ENCODE results near the gene SEPTIN1.
"Not testable (repeated sequence)": the region's sequence is repeated elsewhere in the genome, so short reads cannot be mapped to it uniquely, and the experiment has no call there.

The SEPTIN1 gene

DNA sequence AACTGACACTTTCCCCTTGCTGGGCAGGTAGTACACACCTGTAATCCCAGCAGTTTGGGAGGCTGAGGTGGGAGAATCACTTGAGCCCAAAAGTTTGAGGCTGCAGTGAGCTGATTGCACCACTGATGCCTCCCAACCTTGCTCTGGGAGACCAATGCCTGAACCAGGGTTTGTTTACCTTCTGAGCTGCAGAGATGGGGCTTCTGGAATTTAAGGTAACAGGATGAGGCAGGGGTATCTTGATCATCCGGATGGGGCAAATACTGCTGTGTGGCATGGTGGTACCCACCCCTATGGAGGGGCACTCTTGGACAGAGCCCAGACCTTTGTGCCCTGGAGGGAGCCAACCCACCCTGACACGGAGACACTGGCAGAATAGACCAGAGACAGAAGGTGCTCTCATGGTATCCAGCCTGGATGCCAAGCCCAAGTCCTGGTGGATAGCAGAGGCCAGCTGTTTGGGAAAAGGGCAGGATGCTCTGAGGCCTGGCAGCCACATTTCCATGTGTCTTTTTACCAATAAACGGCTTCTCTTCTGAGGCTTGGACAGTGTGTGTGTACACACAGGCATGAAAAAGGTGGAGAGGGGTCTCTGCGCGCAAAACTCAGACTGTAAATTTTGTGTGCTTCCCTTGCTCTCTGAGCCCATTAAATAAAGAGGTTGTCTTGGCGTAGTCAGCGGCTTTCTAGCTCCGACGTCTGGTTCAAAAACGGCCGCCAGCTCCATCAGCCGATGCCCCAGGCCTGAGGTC, 17.2 kb upstream of the SEPTIN1 start:
- no peak overlapping the region for H3K4me3 ChIP-seq (ENCODE audit: low read depth, low read length)
- no peak for DNase-seq (ENCODE audit: low read depth)
- TF ChIP-seq, protein P1, sequence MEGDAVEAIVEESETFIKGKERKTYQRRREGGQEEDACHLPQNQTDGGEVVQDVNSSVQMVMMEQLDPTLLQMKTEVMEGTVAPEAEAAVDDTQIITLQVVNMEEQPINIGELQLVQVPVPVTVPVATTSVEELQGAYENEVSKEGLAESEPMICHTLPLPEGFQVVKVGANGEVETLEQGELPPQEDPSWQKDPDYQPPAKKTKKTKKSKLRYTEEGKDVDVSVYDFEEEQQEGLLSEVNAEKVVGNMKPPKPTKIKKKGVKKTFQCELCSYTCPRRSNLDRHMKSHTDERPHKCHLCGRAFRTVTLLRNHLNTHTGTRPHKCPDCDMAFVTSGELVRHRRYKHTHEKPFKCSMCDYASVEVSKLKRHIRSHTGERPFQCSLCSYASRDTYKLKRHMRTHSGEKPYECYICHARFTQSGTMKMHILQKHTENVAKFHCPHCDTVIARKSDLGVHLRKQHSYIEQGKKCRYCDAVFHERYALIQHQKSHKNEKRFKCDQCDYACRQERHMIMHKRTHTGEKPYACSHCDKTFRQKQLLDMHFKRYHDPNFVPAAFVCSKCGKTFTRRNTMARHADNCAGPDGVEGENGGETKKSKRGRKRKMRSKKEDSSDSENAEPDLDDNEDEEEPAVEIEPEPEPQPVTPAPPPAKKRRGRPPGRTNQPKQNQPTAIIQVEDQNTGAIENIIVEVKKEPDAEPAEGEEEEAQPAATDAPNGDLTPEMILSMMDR (IDR thresholded peaks at IDR 0.05; ENCODE audit: control insufficient read depth, extremely low read depth, insufficient read depth), result no peak

DNA sequence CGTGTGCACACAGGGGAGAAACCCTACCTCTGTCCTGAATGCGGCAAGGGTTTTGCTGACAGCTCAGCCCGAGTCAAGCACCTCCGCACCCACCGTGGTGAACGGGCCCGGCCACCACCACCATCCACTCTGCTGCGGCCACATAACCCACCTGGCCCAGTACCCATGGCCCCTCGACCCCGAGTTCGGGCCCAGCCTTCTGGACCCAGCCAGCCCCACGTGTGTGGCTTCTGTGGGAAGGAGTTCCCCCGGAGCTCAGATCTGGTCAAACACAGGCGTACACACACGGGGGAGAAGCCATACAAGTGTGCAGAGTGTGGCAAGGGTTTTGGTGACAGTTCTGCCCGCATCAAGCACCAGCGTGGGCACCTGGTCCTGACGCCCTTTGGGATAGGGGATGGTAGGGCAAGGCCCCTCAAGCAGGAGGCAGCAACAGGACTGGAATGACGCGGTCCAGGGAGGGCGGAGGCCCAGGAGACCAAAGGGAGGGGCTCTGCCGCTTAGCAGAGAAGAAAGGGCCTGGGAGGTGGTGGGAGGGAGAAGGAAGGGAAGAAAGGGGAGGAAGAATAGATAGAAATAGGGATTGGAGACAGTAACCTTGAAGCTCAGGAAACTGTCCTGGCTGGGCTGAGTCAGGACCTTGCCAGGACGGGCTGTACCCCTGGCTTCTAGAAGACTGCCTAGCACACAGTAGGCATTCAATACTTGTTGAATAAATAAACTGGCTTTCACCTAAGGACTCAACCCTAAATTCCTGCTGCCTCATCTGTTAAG, 16.5 kb upstream of the SEPTIN1 start:
- no peak overlapping the region for H3K4me3 ChIP-seq (ENCODE audit: low read depth, low read length)
- no peak for DNase-seq (ENCODE audit: low read depth)

DNA sequence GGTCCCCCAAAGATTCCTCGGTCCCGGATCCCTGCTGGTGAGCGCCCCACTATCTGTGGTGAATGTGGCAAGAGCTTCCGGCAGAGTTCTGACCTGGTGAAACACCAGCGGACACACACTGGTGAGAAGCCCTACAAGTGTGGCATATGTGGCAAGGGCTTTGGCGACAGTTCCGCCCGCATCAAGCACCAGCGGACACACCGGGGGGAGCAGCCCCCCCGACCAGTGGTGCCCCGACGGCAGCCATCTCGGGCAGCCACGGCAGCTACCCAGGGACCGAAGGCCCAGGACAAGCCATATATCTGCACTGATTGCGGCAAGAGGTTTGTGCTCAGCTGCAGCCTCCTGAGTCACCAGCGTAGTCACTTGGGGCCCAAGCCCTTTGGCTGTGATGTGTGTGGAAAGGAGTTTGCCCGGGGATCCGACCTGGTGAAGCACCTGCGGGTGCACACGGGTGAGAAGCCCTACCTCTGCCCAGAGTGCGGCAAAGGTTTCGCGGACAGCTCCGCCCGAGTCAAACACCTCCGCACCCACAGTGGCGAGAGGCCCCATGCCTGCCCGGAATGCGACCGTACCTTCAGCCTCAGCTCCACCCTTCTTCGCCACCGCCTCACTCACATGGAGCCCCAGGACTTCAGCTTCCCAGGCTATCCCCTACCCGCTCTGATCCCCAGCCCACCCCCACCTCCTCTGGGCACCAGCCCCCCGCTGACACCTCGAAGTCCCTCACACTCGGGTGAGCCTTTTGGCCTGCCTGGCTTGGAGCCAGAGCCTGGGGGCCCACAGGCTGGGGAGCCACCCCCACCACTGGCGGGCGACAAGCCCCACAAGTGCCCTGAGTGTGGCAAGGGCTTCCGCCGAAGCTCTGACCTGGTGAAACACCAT, 15.7 kb upstream of the SEPTIN1 start:
- TF ChIP-seq, protein P1 (IDR thresholded peaks at IDR 0.05; ENCODE audit: control insufficient read depth, extremely low read depth, insufficient read depth), result no peak
- DNase-seq (ENCODE audit: low read depth), result no peak
- H3K4me3 ChIP-seq (ENCODE audit: low read depth, low read length), result no peak overlapping the region

More for the DNA sequence above, 16.5 kb upstream of the SEPTIN1 start:
- TF ChIP-seq, protein P1 (IDR thresholded peaks at IDR 0.05; ENCODE audit: control insufficient read depth, extremely low read depth, insufficient read depth), result no peak

DNA sequence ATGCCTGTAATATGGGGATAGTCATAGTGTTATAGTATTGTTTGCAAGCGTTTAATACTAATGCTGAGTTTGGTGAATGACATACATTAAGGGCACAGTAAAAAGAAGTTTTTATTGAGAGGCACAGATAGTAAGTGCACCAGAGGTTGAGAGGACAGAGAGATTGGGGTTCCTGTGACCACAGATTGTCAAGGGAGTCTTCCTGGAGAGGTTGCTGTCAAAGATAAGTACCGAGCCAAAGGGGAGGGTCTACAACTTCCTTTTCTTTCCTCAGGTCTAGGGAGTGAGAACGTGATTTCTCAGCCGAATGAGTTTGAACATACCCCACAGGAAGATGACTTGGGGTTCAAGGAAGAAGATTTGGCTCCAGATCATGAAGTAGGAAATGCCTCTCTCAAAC, 14.7 kb upstream of the SEPTIN1 start:
- H3K4me3 ChIP-seq (ENCODE audit: low read depth, low read length), result peak overlapping the region; percentile 60; the same call in 1 of the 2 replicates
- no peak for DNase-seq (ENCODE audit: low read depth)
- TF ChIP-seq, protein P1 (IDR thresholded peaks at IDR 0.05; ENCODE audit: control insufficient read depth, extremely low read depth, insufficient read depth), result no peak

DNA sequence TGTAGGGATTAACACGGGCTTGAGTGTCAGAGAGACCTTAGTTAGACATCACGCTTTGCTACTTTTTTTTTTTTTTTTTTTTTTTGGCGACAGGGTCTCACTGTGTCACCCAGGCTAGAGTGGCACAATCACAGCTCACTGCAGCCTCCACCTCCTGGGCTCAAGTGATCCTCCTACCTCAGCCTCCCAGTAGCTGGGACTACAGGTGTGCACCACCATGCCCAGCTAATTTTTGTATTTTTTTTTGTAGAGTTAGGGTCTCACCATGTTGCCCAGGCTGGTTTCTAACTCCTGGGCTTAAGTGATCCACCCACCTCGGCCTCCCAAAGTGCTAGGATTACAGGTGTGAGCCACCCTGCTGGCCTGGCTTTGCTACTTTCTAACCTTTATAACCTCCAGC, 14.3 kb upstream of the SEPTIN1 start:
- peak overlapping the region; percentile 60 for H3K4me3 ChIP-seq (ENCODE audit: low read depth, low read length)
- DNase-seq (ENCODE audit: low read depth), result not testable (repeated sequence)

DNA sequence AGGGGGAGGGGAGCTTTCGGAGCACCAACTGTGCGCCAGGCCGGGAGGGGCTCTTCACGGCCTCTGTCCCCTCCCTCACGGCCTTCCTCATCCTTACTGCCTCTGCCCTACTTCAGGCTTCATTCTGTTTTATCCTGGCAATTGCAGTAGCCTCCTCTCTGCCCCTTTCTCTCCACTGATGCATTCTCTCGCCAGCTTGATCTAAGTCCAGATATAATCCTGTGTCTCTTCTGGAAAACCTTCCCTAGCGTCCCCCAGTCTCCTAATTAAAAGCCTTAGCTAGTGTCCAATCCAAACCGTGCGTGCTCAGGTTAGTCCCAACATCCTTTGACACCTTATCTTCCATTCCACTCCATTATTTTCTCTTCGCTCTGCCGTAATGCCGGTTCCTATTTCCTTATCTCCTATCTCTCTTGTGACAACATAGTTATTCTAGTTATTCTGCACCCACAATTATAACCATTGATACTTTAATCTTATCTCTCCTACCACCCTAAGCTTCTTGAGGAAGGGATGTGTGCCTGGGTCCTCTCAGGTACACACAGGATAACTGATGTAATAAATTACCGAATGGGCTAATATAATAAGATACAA, 13.7 kb upstream of the SEPTIN1 start:
- TF ChIP-seq, protein P1 (IDR thresholded peaks at IDR 0.05; ENCODE audit: control insufficient read depth, extremely low read depth, insufficient read depth), result no peak
- peak overlapping the region; percentile 60 for H3K4me3 ChIP-seq (ENCODE audit: low read depth, low read length)
- no peak for DNase-seq (ENCODE audit: low read depth)
